ENCODE measurements around the gene EN1. TPM values are rescaled to one million over a fixed set of nuclear protein-coding genes. Genes with fewer than 3 reads are reported as not detected.

EN1 gene
- total and polyA plus RNA-seq, 2 of the 4 experiments (the other 2 are of a cell fraction), result not detected

DNA sequence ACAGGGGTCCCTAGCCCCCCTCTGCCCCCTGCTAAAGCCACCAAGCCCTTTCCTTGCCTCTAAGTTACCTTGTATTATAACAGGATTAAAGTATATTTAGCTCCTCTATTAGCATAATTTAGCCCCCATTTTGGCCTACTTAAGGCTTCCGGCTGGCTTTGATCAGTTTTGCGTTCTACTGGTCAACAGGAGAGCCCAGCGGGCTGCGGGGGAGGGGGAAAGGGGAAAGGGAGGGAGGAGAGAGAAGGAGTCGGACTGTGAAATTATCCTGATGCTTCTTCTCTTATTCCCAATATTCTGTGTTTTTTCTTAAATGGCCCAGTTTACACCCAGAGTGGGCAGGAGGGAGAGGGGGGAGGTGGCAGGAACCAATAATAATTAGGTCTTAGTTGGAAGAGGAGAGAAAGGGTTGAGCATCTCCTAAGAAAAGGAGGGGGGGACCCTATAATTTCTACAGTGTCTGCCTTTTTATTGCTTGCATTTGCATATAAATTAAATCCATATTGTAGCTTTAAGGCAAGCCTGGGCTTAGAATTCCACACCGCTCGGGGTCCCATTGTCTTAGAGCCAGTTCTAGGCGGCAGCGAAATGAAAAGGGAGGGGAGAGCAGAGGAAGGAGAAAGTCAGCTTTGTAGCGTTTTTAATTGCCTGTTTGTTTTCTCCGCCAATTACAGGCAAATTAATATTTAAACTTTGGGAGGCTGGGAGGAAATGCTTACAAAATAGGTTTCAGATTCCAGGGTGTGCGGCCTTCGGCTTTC is 39.6 kb downstream of the EN1 start:
- Histone ChIP-seq H3K27ac (ENCODE audit: insufficient read depth, low read length) (no peak overlapping the region), H3K4me3 (ENCODE audit: insufficient read depth, low read depth, low read length) (no peak overlapping the region)
- 60% methylated on average over 3 of the region's 13 CpGs; no CpG with 5 or more reads in 1 of the 2 experiments for WGBS, 2 experiments (ENCODE audit: extremely low coverage in 2 of 2, insufficient read length in 1 of 2)

More for the DNA sequence above, 39.6 kb downstream of the EN1 start:
- Histone ChIP-seq H3K56ac (ENCODE audit: extremely low read depth, insufficient read depth, low read length) (no peak overlapping the region), H3K4me1 (ENCODE audit: control insufficient read depth, insufficient read depth, low read length) (no peaks in the 10 kb centered on the region), H2BK120ac (ENCODE audit: low read depth, low read length) (no peak overlapping the region), H3K9me3 (ENCODE audit: control insufficient read depth, insufficient read depth, low read length) (no peaks in the 10 kb centered on the region), H3K9ac (ENCODE audit: low read depth, low read length) (no peak overlapping the region), H3K27me3 (ENCODE audit: control insufficient read depth, insufficient read depth, low read length) (peaks cover 20% of the 10 kb centered on the region), H3K79me1 (ENCODE audit: low read depth in 1 of 2, low read length in 2 of 2) (no peaks in the 10 kb centered on the region), H2AFZ (replicated peaks; ENCODE audit: low read length, poor library complexity) (no peak overlapping the region), H3K4ac (ENCODE audit: low read depth, low read length) (no peak overlapping the region), H4K91ac (ENCODE audit: insufficient read depth, low read depth, low read length) (no peak overlapping the region), H4K5ac (ENCODE audit: low read depth, low read length) (no peak overlapping the region), H2BK15ac (ENCODE audit: low read depth, low read length) (no peak overlapping the region), H4K8ac (ENCODE audit: low read depth in 2 of 2, low read length in 2 of 2) (no peak overlapping the region), H2AK9ac (replicated peaks; ENCODE audit: low read depth, low read length, poor library complexity) (no peak overlapping the region), H3K9me1 (ENCODE audit: insufficient read depth, low read length) (no peaks in the 10 kb centered on the region), H2BK20ac (ENCODE audit: low read depth, low read length) (no peak overlapping the region), H3K18ac (ENCODE audit: low read depth, low read length) (no peak overlapping the region), H3K23ac (ENCODE audit: low read depth, low read length) (no peak overlapping the region), H2AK5ac (ENCODE audit: low read depth, low read length) (no peak overlapping the region), H3K14ac (replicated peaks; ENCODE audit: low read depth, low read length) (no peak overlapping the region), H4K20me1 (ENCODE audit: insufficient read depth, low read length) (no peaks in the 10 kb centered on the region), H3K4me2 (ENCODE audit: low read depth, low read length) (no peak overlapping the region), H2BK5ac (ENCODE audit: low read depth, low read length, poor library complexity, severe bottlenecking) (no peak overlapping the region), H3K36me3 (ENCODE audit: control insufficient read depth, insufficient read depth, low read length) (no peaks in the 10 kb centered on the region)
- intact Hi-C loops (cut with micrococcal nuclease) (no loop called here), dilution Hi-C loops (cut with HindIII; ENCODE audit: low sequenced_read_pairs, unreplicated experiment) (no loop called here), in situ Hi-C loops (cut with MboI; ENCODE audit: low sequenced_read_pairs) (no loop called here)
- DNase-seq, result no peak
- no peak for ATAC-seq (ENCODE audit: low read depth)
- POLR2A ChIA-PET (ENCODE audit: unreplicated experiment), result no interaction called here
- TF ChIP-seq CEBPB (IDR thresholded peaks at IDR 0.05; ENCODE audit: low read depth, low read length) (no peak), SMC3 (IDR thresholded peaks at IDR 0.05; ENCODE audit: low read depth, low read length) (no peak), MXI1 (IDR thresholded peaks at IDR 0.05; ENCODE audit: borderline replicate concordance, low read depth, low read length) (no peak), NFE2L2 (IDR thresholded peaks at IDR 0.05; ENCODE audit: low read depth, low read length) (no peak), FOS (IDR thresholded peaks at IDR 0.05; ENCODE audit: low read depth, low read length) (no peak), BHLHE40 (IDR thresholded peaks at IDR 0.05; ENCODE audit: low read depth, low read length) (no peak)
- CTCF ChIA-PET, result no interaction called here
- BruUV-seq (replicated peaks), result no TSS peak

All from IMR-90 (cell line).